ENCODE results near the gene OTOG.
"Not testable (repeated sequence)": the region's sequence is repeated elsewhere in the genome, so short reads cannot be mapped to it uniquely, and the experiment has no call there.

OTOG gene

GRCh38 chr11:17607083-17607429 is 60.0 kb downstream of the OTOG start:
- no peak for DNase-seq

DNA sequence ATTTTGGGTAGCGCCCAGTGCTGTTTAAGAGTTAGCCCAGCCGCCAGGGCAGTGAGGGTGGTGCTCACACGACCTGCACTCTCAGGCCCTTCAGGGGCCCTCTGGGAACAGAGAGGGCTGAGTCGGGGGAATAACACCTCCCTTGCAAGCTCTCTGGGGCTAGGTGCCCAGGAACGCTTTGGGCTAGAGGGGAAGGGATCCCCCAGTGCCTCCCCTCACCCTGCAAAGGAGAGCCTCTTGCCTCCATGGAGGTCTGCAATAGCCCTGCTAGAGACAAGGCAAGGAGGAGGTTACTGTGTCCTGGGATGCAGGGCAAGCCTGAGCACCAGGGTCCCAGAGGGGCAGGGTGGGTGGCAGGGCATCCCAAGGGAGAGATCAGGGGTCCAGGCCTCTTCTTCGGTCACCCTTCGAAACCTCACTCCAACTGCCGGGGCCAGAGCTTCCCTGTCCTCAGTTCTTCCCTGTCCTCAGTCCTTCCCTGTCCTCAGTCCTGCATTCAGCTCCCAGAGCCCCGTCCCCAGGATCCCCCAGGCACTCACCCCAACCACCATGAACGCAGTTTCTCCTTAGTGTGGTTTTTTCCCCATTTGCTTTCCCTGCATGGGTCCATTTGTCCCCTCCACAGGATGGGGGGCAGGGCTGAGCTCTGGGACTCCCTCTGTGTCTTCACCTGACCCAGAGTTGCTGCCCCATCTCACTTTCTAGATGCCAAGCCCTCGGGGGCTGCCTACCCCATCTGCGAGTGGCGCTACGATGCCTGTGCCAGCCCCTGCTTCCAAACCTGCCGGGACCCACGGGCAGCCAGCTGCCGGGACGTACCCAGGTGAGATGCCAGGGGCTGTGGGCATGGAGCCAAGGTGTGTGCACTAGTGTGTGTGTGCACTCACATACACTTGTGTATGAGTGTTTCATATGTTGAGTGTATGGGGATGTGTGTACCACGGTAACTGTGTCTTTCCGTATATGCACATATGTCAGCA is 60.8 kb downstream of the OTOG start:
- no peak for DNase-seq

DNA sequence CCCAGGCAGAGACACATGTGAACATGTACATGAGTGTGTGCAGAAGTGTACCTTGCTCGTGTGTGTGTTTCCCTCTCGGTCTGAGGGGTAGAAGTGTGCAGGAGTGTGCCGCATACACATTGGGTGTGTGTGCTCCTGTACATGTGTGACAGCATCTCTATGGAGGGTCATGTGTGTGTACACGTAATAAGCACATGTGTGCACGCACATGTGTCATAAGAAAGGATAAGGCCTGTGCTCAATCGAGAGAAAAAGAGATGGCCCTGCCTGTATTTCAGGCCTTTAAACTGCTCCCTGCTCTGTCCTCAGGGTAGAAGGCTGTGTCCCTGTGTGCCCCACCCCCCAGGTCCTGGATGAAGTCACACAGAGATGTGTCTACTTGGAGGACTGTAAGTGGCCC is 61.8 kb downstream of the OTOG start:
- no peak for DNase-seq

DNA sequence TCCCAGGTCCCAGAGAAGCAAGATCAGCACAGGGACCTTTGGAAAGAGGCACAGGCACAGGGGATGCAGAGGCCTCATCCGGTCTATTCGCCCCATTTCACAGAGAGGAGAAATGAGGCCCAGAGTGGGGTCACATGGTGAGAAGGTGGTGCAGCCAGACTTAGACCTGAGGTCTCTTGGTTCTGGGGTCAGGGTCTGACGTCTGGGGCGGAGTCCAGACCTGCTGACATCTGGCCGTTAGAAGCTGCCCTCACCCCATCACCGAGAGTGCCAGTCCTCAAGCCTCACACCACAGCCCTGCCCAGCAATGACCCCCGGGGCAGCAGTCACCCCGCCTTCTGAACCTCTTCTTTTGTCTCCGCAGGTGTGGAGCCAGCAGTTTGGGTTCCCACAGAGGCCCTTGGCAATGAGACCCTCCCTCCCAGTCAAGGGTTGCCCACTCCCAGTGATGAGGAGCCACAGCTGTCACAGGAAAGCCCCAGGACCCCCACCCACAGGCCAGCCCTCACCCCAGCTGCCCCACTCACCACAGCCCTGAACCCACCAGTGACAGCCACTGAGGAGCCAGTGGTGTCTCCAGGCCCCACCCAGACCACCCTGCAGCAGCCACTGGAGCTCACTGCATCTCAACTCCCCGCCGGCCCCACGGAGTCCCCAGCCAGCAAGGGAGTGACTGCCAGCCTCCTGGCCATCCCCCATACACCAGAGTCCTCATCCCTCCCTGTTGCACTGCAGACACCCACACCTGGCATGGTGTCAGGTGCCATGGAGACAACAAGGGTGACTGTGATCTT is 62.4 kb downstream of the OTOG start:
- no peak for DNase-seq

- DNase-seq = no peak
Measured at GRCh38 chr11:17610085-17610894, 63.2 kb downstream of the OTOG start.

DNA sequence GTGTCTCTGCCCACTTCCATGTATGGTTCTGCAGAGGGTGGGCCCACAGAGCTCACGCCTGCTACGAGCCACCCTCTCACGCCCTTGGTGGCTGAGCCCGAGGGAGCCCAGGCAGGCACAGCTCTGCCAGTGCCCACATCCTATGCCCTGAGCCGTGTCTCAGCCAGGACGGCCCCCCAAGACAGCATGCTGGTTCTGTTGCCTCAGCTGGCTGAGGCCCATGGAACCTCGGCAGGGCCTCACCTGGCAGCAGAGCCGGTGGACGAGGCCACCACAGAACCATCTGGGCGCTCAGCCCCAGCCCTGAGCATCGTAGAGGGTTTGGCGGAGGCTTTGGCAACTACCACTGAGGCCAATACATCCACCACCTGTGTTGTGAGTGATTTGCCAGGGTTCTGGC is 64.0 kb downstream of the OTOG start:
- DNase-seq = no peak

DNA sequence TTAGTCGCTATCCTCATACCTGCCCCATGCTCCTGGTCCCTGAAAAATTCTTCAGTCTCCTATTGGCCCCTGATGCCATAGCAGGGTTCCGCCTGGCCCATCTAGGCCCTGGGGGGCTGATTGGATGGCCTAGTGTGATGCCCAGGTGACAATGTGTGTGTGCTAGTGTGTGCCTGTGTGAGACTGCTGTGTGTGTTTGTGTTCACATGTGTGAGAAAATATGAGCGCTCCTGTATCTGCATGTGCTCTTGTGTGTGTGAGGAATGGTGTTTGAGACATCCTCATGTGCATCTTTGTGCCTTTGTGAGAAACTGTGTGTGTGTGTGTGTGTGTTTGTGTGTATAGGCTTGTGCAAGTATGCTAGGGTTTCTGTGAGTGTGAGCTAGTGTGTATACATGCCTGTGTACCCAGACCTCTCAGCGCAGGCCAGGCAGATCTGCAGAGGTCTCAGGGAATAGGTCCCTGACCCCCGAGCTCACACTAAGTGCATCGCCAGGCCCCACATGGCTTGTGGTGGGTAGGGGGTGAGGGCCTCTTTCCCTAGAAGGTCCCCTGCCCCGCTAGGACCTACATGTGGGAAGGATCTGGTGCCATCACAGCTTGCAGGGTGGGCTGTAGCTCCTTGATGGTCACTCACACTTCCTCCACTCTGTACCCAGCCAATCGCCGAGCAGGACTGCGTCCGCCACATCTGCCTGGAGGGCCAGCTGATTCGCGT is 64.6 kb downstream of the OTOG start:
- no peak for DNase-seq

GRCh38 chr11:17612221-17613188 is 65.4 kb downstream of the OTOG start:
- no peak for DNase-seq

DNA sequence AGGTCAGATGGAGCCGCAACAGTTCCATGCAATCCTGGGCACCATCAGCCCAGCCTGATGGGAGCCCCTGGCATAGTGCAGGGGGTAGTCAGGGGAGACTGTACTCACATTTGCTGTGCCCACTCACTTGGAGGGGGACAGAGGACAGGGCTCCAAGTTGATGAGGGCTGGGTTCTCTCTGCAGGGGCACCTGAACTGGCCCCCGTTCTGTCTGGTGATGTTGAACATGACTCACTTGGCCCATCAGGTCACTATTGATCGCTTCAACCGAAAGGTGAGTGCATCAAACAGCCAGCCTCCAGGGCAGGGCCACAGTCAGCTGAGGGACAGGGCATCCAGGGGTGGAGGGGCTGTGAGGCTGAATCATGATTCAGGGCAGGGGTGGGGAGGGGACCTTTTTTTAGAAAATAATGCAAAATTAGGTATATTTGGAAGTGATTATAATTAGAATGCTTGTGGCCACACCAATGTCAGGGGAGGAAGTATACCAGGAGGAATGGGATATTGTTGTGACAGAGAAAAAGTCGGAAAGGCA is 66.4 kb downstream of the OTOG start:
- DNase-seq = no peak

- DNase-seq = no peak
Measured at GRCh38 chr11:17613983-17614382, 66.9 kb downstream of the OTOG start.

GRCh38 chr11:17622711-17623110 is 75.7 kb downstream of the OTOG start:
- not testable (repeated sequence) for DNase-seq

DNA sequence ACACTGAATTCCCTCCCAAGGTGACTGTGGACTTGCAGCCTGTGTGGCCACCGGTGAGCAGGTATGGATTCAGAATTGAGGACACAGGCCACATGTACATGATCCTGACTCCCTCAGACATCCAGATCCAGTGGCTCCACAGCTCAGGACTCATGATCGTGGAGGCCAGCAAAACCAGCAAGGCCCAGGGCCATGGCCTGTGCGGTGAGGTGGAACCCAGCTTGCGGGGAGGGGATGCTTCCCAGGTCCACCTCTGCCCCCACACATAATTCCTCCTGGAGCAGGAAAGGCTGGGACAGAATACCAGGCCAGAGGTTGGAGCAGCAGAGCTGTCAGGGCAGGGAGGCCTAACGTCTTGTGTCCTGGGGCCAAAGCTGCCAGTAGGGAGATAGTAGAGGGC is 82.1 kb downstream of the OTOG start:
- DNase-seq = no peak

DNA sequence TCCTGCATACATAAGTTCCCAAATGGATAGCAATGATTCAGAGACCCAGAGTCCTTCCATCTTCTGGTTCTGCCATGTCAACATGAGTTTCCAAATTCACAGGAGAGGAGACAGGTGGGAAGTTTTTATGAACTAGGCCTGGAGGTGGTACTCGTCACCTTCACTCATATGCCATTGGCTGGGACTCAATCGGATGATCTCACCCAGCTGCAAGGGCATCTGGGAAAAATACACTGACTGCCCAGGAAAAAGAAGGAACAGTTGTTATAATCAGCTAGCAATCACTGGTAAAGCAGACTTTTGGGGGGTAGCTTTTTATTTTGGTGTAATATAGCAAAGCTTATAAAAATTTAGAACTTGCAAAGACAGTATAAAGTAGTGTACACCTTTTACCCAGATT is 83.9 kb downstream of the OTOG start:
- no peak for DNase-seq

DNA sequence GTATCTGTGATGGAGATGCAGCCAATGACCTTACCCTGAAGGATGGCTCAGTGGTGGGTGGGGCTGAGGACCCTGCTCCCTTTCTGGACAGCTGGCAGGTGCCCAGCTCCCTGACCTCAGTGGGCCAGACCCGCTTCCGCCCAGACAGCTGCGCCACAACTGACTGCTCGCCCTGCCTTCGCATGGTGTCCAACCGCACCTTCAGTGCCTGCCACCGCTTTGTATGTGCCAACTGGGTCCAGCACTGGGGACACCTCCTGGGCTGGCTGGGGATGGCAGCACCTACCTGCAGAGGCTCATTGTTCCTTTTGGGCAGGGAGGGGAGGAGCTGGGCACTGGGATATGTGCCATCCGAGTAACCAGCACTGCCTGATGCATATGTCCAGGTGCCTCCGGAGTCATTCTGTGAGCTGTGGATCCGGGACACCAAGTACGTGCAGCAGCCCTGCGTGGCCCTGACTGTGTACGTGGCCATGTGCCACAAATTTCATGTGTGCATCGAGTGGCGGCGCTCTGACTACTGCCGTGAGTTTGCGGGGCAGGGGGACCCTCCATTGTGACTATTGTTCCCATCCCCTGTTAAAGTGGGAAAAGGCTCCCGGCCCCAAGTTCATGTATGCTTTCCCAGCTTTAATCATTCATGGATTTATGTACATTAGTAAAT is 84.8 kb downstream of the OTOG start:
- DNase-seq = no peak

- DNase-seq = no peak
Measured at GRCh38 chr11:17633279-17633986, 86.4 kb downstream of the OTOG start.

GRCh38 chr11:17633987-17634775 is 87.1 kb downstream of the OTOG start:
- DNase-seq = no peak

DNA sequence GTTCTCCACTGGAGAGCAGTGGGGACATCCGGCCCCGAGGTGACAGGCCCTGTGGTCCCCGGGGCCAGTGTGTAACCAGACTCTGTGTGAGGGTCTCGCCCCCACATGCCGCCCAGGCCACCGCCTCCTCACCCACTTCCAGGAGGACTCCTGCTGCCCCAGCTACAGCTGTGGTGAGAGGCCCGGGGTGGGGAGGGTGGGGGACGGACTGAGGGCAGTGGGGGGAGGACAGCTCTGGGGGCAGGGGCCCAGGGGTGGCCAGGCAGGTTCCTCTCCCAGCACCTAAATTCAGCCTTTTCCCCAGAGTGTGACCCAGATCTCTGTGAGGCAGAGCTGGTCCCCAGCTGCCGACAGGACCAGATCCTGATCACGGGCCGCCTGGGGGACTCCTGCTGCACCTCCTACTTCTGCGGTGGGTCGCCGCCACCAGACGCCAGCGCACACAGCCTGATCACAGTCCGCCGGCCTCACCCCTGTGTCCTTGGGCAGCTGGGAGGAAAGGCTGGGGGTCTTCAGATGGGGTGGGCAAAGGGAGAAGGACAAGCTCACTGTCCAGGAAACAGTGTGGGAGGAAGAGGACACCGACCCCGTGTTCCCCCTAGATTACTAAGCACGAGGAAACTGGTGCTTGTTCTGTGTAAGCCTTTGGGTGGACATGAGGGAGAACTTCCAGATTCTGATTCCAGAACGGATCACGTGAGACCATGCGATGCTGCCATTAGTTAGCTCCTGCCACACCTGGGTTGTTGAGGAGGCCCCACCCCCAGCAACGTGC is 87.9 kb downstream of the OTOG start:
- DNase-seq = no peak

- DNase-seq = no peak
Measured at GRCh38 chr11:17635551-17635938, 88.5 kb downstream of the OTOG start.

Measured in activated CD4-positive, alpha-beta T cell treated with anti-CD3 and anti-CD28 coated beads, Interleukin-2, Interleukin-6, amounts not matched to agents 100 ng/mL and 50 ng/mL, durations not matched to agents 16 hours and 8 hours (primary cell).